HepG2 (cell line): ENCODE measurements around the gene XRCC1. TPM values are rescaled to one million over a fixed set of nuclear protein-coding genes. Genes with fewer than 3 reads are reported as not detected.

ENCODE experiments used
- BRCA1 ChIP-seq: sonication (generic); formaldehyde crosslinking; IDR thresholded peaks from 2 replicates; pipeline ENCODE4 v1.4.0; 2020; ENCODE audit warnings: missing genetic modification reagents
- CREBL2 ChIP-seq: sonication (generic); formaldehyde crosslinking; IDR thresholded peaks from 2 replicates; pipeline ENCODE4 v1.8.1; 2023; ENCODE audit warnings: missing genetic modification reagents, mild to moderate bottlenecking, borderline replicate concordance
- CREM ChIP-seq, 2 experiments: sonication (generic) in 1 of 2; formaldehyde crosslinking in 1 of 2; IDR thresholded peaks; 2 replicates each; pipeline versions ENCODE4 v1.4.0 to v1.6.1; 2016 to 2020; ENCODE audit warnings: antibody characterized with exemption in 1 of 2, mild to moderate bottlenecking in 1 of 2, missing genetic modification reagents in 1 of 2
- HMGXB3 ChIP-seq: sonication (generic); formaldehyde crosslinking; IDR thresholded peaks from 2 replicates; pipeline ENCODE4 v1.4.0; 2020; ENCODE audit warnings: missing genetic modification reagents, borderline replicate concordance
- IKZF5 ChIP-seq: IDR thresholded peaks from 2 replicates; pipeline ENCODE4 v1.6.1; 2018; ENCODE audit warnings: missing genetic modification reagents, mild to moderate bottlenecking, missing compliant biosample characterization
- MBD4 ChIP-seq: IDR thresholded peaks from 2 replicates; pipeline ENCODE4 v1.6.1; 2012; ENCODE audit warnings: low read length, inconsistent platforms, borderline replicate concordance
- PCBP1 ChIP-seq: fragments of 200-400 bp; formaldehyde crosslinking; IDR thresholded peaks from 2 replicates; pipeline ENCODE4 v1.6.1; 2017; ENCODE audit warnings: mild to moderate bottlenecking, low read depth, low read length, borderline replicate concordance
- POLR2G ChIP-seq: fragments of 200-400 bp; formaldehyde crosslinking; IDR thresholded peaks from 2 replicates; pipeline ENCODE4 v1.6.1; 2018; ENCODE audit warnings: mild to moderate bottlenecking, low read depth, low read length, moderate library complexity
- PRDM4 ChIP-seq: sonication (generic); formaldehyde crosslinking; IDR thresholded peaks from 2 replicates; pipeline ENCODE4 v1.9.0; 2021; ENCODE audit warnings: missing genetic modification reagents, borderline replicate concordance
- SRSF9 ChIP-seq: fragments of 200-400 bp; formaldehyde crosslinking; IDR thresholded peaks from 2 replicates; pipeline ENCODE4 v1.6.1; 2018; ENCODE audit warnings: borderline replicate concordance, mild to moderate bottlenecking, low read depth, low read length; ENCODE audit not compliant: insufficient read depth, poor library complexity, severe bottlenecking
- TCF7L2 ChIP-seq: IDR thresholded peaks from 2 replicates; pipeline ENCODE4 v1.6.1; 2011; ENCODE audit warnings: mild to moderate bottlenecking, low read depth, low read length, moderate library complexity
- ZBTB43 ChIP-seq: sonication (generic); formaldehyde crosslinking; conservative IDR thresholded peaks from 2 replicates; pipeline ENCODE4 v1.4.0; 2020; ENCODE audit warnings: missing genetic modification reagents
- ZNF263 ChIP-seq: sonication (generic); formaldehyde crosslinking; IDR thresholded peaks from 2 replicates; pipeline ENCODE4 v1.4.0; 2020; ENCODE audit warnings: missing genetic modification reagents
- ZNF557 ChIP-seq: sonication (generic); formaldehyde crosslinking; IDR thresholded peaks from 2 replicates; pipeline ENCODE4 v1.4.0; 2020; ENCODE audit warnings: missing genetic modification reagents
- ZNF567 ChIP-seq: sonication (generic); formaldehyde crosslinking; IDR thresholded peaks from 2 replicates; pipeline ENCODE4 v1.8.1; 2023; ENCODE audit warnings: mild to moderate bottlenecking, missing genetic modification reagents, borderline replicate concordance
- ZNF720 ChIP-seq: sonication (generic); formaldehyde crosslinking; IDR thresholded peaks from 2 replicates; pipeline ENCODE4 v1.4.0; 2020; ENCODE audit warnings: missing genetic modification reagents
- polyA plus RNA-seq, 8 experiments: library from polyadenylated mRNA; depleted of rRNA in 3 of 8; stranded (reverse) in 7 of 8; unstranded in 1 of 8; fragments of >200 nt; fragmentation: Illumina TruSeq in 4 of 8; extraction: Trizol in 4 of 8; gene quantifications; 2 replicates each; pipeline versions ENCODE4 v1.2.1 to v1.2.3, GENCODE V29; 2011 to 2016; ENCODE audit warnings: low read depth in 4 of 8, missing spikeins in 1 of 8, mixed read lengths in 1 of 8; ENCODE audit not compliant: insufficient read depth in 1 of 8
- total RNA-seq, 5 experiments: library from RNA; depleted of rRNA; stranded (reverse); fragments of >200 nt; fragmentation: Illumina TruSeq; extraction: Trizol; gene quantifications; 2 replicates each; pipeline ENCODE4 v1.2.3, GENCODE V29; 2016; ENCODE audit warnings: low read depth in 1 of 5

The XRCC1 gene
- total and polyA plus RNA-seq, 2 of the 13 experiments (the other 11 are each of a cell fraction or from before 2014, with no cell fraction given), result 24.7 to 26.3 TPM

- TF ChIP-seq PRDM4 (CRISPR knock-in tag) (no peak), HMGXB3 (CRISPR knock-in tag) (peak; percentile 18; the same call in 1 of the 2 replicates), ZNF720 (no peak), CREBL2 (CRISPR knock-in tag) (peak; percentile 65; the same call in 1 of the 2 replicates), ZBTB43 (peak; percentile 72; the same call in 1 of the 2 replicates), POLR2G (peak; percentile 89), ZNF567 (CRISPR knock-in tag) (peak; percentile 93), CREM (IDR thresholded peaks at IDR 0.05) (peak; percentile 9; the same call in 1 of the 2 replicates), CREM (CRISPR knock-in tag; IDR thresholded peaks at IDR 0.05) (no peak), SRSF9 (no peak), IKZF5 (CRISPR knock-in tag) (no peak), ZNF557 (CRISPR knock-in tag) (peak; percentile 50; the same call in 1 of the 2 replicates), MBD4 (no peak), PCBP1 (no peak), BRCA1 (CRISPR knock-in tag) (peak; percentile 72), TCF7L2 (no peak), ZNF263 (peak; percentile 67; the same call in 1 of the 2 replicates)
Observed at GRCh38 chr19:43619262-43620060, 44.1 kb upstream of the XRCC1 start, which contains the start of gene ZNF428 (continued).
